C4-2B (cell line): ENCODE data around the gene TRAPPC11.

Experiments
- CTCF ChIP-seq: fragments of 450-650 bp; conservative IDR thresholded peaks from 2 replicates; pipeline ENCODE4 v1.5.1; 2017; ENCODE audit warnings: mild to moderate bottlenecking
- ZFX ChIP-seq: fragments of 450-650 bp; IDR thresholded peaks from 2 replicates; pipeline ENCODE4 v1.6.1; 2017

DNA sequence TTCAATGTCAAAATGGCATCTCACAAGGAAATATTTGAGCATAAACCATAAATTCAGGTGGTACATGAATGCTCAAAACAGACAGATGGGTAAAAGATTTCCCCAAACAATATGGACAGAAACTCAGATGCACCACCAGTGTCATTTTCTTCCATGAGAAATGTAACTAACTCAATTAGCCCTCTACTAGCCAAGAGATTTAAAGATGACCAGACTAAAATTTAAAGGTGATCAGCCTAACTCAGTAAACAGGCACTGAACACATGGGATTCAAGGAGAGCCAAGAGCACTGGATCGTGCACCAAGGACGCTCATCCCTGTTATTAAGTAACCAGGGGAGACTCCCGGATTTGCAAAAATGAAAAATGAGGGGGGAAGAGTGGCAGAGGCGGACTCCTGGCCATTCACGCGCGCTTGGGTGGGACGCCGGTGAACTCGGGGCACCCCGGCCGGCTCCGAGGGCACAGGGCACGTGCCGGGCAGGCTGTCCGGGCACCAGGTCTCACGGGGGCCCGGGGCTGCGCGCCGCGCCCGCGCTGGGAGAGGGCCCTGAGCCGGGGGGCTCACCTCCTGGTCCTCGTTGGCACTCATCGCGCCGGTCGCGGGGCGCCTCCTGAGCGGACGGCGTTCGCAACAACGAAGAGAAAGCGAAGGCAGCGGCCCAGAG, 598 bp upstream of the TRAPPC11 start:
- no peak for TF ChIP-seq CTCF
- no peak for TF ChIP-seq ZFX
